PC-3 (cell line): ENCODE measurements around the gene WRNIP1. TPM values are rescaled to one million over a fixed set of nuclear protein-coding genes. Genes with fewer than 3 reads are reported as not detected.
"Not testable (repeated sequence)": the region's sequence is repeated elsewhere in the genome, so short reads cannot be mapped to it uniquely, and the experiment has no call there.

Experiments
- ATAC-seq: fragments of 200-7000 bp; cut with Tn5 transposase; 2 replicates; pipeline ENCODE4 v1.9.1; 2020; ENCODE audit warnings: mild to moderate bottlenecking, moderate library complexity
- BruUV-seq: library from RNA; stranded (reverse); fragments of 400-500 nt; replicated peaks from 2 replicates; lab custom pipeline; 2021; lab: Mats Ljungman, UMichigan
- CTCF ChIA-PET: fragments of 300-600 bp; sonication (Branson Sonifier 250); formaldehyde crosslinking; loops from one replicate; lab custom pipeline; 2022; ENCODE audit warnings: antibody characterized with exemption; lab: Charles Lee
- POLR2A ChIA-PET: fragments of 300-600 bp; sonication (Branson Sonifier 250); formaldehyde crosslinking; loops from one replicate; lab custom pipeline; 2022; ENCODE audit warnings: antibody characterized with exemption; ENCODE audit not compliant: unreplicated experiment; lab: Charles Lee
- DNase-seq: peaks from one replicate; pipeline ENCODE4 v3.0.0-alpha.2; 2015
- H2AFZ ChIP-seq: fragments of 300-600 bp; sonication (generic); 2 replicates; pipeline ENCODE4 v1.6.0; 2016; ENCODE audit warnings: antibody characterized with exemption, low read length
- H3F3A ChIP-seq: fragments of 300-600 bp; sonication (generic); one replicate; pipeline ENCODE4 v1.6.0; 2017; ENCODE audit warnings: antibody characterized with exemption, low read length, control low read depth, mild to moderate bottlenecking; ENCODE audit not compliant: unreplicated experiment
- H3K27ac ChIP-seq: fragments of 300-600 bp; sonication (generic); 2 replicates; pipeline ENCODE4 v1.5.1; 2016; ENCODE audit warnings: mild to moderate bottlenecking, low read length
- H3K27me3 ChIP-seq: fragments of 300-600 bp; sonication (generic); 2 replicates; pipeline ENCODE4 v1.6.1; 2016; ENCODE audit warnings: low read length, mixed read lengths
- H3K36me3 ChIP-seq: fragments of 300-600 bp; sonication (generic); 2 replicates; pipeline ENCODE4 v1.6.1; 2016; ENCODE audit warnings: low read depth, mixed run types, low read length, mixed read lengths
- H3K4me1 ChIP-seq: fragments of 300-600 bp; sonication (generic); 2 replicates; pipeline ENCODE4 v1.5.1; 2016; ENCODE audit warnings: low read length; ENCODE audit not compliant: insufficient read depth
- H3K4me2 ChIP-seq: fragments of 300-600 bp; sonication (generic); 2 replicates; pipeline ENCODE4 v1.6.0; 2016; ENCODE audit warnings: low read length
- H3K4me3 ChIP-seq: fragments of 300-600 bp; sonication (generic); 2 replicates; pipeline ENCODE4 v1.5.1; 2016; ENCODE audit warnings: mild to moderate bottlenecking, low read length, mixed read lengths
- H3K79me2 ChIP-seq: fragments of 300-600 bp; sonication (generic); 2 replicates; pipeline ENCODE4 v1.6.1; 2017; ENCODE audit warnings: low read length, mixed read lengths
- H3K9ac ChIP-seq: fragments of 300-600 bp; sonication (generic); 2 replicates; pipeline ENCODE4 v1.6.0; 2016; ENCODE audit warnings: mild to moderate bottlenecking, low read length
- H3K9me2 ChIP-seq: fragments of 300-600 bp; sonication (generic); replicated peaks from 2 replicates; pipeline ENCODE4 v1.6.1; 2016; ENCODE audit warnings: mixed run types, low read length, mixed read lengths
- H3K9me3 ChIP-seq: fragments of 300-600 bp; sonication (generic); 2 replicates; pipeline ENCODE4 v1.6.1; 2016; ENCODE audit warnings: low read length, mixed read lengths
- H4K20me1 ChIP-seq: fragments of 300-600 bp; sonication (generic); 2 replicates; pipeline ENCODE4 v1.6.1; 2016; ENCODE audit warnings: low read length, mixed read lengths
- CTCF ChIP-seq: fragments of 300-600 bp; sonication (generic); conservative IDR thresholded peaks from 2 replicates; pipeline ENCODE4 v1.5.1; 2017; ENCODE audit warnings: antibody characterized with exemption, low read depth, mild to moderate bottlenecking, low read length
- EZH2 ChIP-seq: fragments of 300-600 bp; sonication (generic); IDR thresholded peaks from one replicate; pipeline ENCODE4 v1.6.1; 2017; ENCODE audit warnings: antibody characterized with exemption, mild to moderate bottlenecking, low read length; ENCODE audit not compliant: unreplicated experiment
- EZH2phosphoT487 ChIP-seq: fragments of 300-600 bp; sonication (generic); IDR thresholded peaks from 2 replicates; pipeline ENCODE4 v1.6.1; 2018; ENCODE audit warnings: mild to moderate bottlenecking, antibody characterized with exemption, low read length, borderline replicate concordance
- intact Hi-C: fragments of 100-400 bp; cut with micrococcal nuclease; formaldehyde crosslinking; loops from 2 replicates; pipeline ENCODE4 v1.9.0; 2023
- total RNA-seq: library from RNA; depleted of rRNA; stranded (reverse); fragments of >200 nt; gene quantifications from 2 replicates; pipeline ENCODE4 v1.2.3, GENCODE V29; 2014

WRNIP1 gene
- total RNA-seq, 1 experiment from 2014 or later = 92.2 TPM

DNA sequence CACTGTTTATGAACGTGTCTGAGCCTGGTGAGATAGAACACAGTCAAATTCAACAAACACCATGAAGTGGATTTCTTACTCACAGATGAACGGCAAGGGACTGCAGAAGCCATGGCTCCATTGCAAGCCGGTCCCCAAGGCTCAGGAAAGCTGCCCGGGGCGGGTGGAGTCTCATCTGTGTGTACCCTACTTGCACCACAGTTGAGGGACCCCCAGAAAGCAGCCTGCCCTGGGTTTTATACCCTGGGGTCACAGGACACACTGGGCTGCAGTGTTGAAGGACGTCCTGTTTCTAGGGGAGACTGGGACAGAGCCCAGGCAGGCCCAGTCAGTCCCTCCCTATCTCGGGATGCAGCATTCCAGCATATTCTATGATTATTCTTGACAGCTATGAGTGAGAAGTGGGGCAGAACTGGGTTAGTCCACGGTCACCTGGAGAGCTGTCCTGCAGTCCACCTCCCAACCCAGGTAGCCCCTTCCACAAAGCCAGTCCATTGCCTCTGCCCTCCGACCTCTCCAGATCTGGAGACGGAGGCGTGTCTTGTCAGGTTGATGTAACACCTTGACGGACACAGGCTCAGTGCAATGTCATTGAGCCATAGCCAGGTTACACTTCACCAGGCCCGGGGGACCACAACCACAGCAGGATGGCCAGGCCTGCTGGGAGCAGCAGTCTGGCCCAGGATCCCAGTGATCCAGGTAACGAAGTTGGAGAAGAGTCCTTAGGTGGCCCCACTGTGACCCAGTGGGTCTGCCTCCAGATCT is 35.5 kb downstream of the WRNIP1 start:
- ATAC-seq (no peak), DNase-seq (no peak)
- no TSS peak for BruUV-seq
- Histone ChIP-seq H3K4me2 (no peak overlapping the region), H3K36me3 (no peaks in the 10 kb centered on the region), H3K27me3 (no peaks in the 10 kb centered on the region), H3K4me1 (no peaks in the 10 kb centered on the region), H3K9me2 (no peaks in the 10 kb centered on the region), H2AFZ (no peak overlapping the region), H3K27ac (no peak overlapping the region), H3K79me2 (no peaks in the 10 kb centered on the region), H3K9ac (no peak overlapping the region), H3K9me3 (no peaks in the 10 kb centered on the region), H4K20me1 (no peaks in the 10 kb centered on the region), H3F3A (no peaks in the 10 kb centered on the region), H3K4me3 (no peak overlapping the region)
- POLR2A ChIA-PET = no interaction called here
- intact Hi-C loops = no loop called here
- CTCF ChIA-PET = no interaction called here
- TF ChIP-seq CTCF (no peak), EZH2 (no peak), EZH2phosphoT487 (no peak)

DNA sequence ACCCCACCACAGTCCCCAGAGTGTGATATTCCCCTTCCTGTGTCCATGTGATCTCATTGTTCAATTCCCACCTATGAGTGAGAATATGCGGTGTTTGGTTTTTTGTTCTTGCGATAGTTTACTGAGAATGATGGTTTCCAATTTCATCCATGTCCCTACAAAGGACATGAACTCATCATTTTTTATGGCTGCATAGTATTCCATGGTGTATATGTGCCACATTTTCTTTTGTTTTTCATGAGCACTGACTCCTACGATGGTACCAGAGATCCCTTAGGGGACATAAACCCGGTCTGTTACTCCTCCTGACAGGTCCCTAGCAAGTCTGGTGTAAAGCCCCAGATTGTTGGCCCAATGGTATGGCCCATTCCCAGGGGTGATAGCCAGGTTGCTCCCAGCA is 36.5 kb downstream of the WRNIP1 start:
- H3K4me2 ChIP-seq, H3K9ac ChIP-seq, H4K20me1 ChIP-seq, CTCF ChIA-PET, ATAC-seq, intact Hi-C loops, H3K27me3 ChIP-seq, H3K27ac ChIP-seq, H2AFZ ChIP-seq, H3F3A ChIP-seq, H3K79me2 ChIP-seq, H3K36me3 ChIP-seq, H3K4me1 ChIP-seq, POLR2A ChIA-PET, H3K4me3 ChIP-seq, H3K9me3 ChIP-seq, BruUV-seq, H3K9me2 ChIP-seq, DNase-seq: not testable (repeated sequence)

GRCh38 chr6:2802521-2803060 is 37.4 kb downstream of the WRNIP1 start:
- Histone ChIP-seq H3K4me3 (no peak overlapping the region), H3K27ac (no peak overlapping the region), H3K27me3 (no peaks in the 10 kb centered on the region), H3K4me1 (peaks cover 10% of the 10 kb centered on the region), H3K9ac (no peak overlapping the region), H3K4me2 (no peak overlapping the region), H3K9me2 (no peaks in the 10 kb centered on the region), H3K9me3 (no peaks in the 10 kb centered on the region), H3F3A (no peaks in the 10 kb centered on the region), H4K20me1 (no peaks in the 10 kb centered on the region), H2AFZ (no peak overlapping the region), H3K36me3 (no peaks in the 10 kb centered on the region), H3K79me2 (no peaks in the 10 kb centered on the region)
- DNase-seq (no peak), ATAC-seq (no peak)
- BruUV-seq = no TSS peak
- CTCF ChIA-PET = no interaction called here
- TF ChIP-seq CTCF = no peak
- no peak for TF ChIP-seq EZH2
- no peak for TF ChIP-seq EZH2phosphoT487
- intact Hi-C loops = no loop called here
- POLR2A ChIA-PET = no interaction called here
